K562 (cell line): Measurements from ENCODE around the gene INVS.

ENCODE experiments used
- ARID4B ChIP-seq: sonication (generic); formaldehyde crosslinking; IDR thresholded peaks from 2 replicates; pipeline ENCODE4 v1.8.0; 2022; ENCODE audit warnings: mild to moderate bottlenecking, missing genetic modification reagents
- HMGN3 ChIP-seq: IDR thresholded peaks from 2 replicates; pipeline ENCODE4 v1.6.1; 2011; ENCODE audit warnings: borderline replicate concordance, low read depth, mild to moderate bottlenecking, mixed read lengths, low read length; ENCODE audit not compliant: insufficient read length; ENCODE audit errors: extremely low read depth
- JUND ChIP-seq, 2 experiments: IDR thresholded peaks; 2 replicates in 1 of 2; 3 replicates in 1 of 2; pipeline ENCODE4 v1.6.1; 2011; ENCODE audit warnings: borderline replicate concordance in 2 of 2, low read depth in 2 of 2, low read length in 2 of 2, improper control_type of control experiment in 1 of 2, missing biosample characterization in 1 of 2, missing genetic modification characterization in 1 of 2, missing genetic modification reagents in 1 of 2
- MXI1 ChIP-seq: IDR thresholded peaks from 2 replicates; pipeline ENCODE4 v1.6.1; 2011; ENCODE audit warnings: low read depth, mild to moderate bottlenecking, improper control_type of control experiment, low read length
- PHF8 ChIP-seq: fragments of 200-600 bp; sonication (generic); IDR thresholded peaks from 2 replicates; pipeline ENCODE4 v1.6.1; 2012; ENCODE audit warnings: mixed run types, mild to moderate bottlenecking, inconsistent platforms, low read length, moderate library complexity, borderline replicate concordance
- ZNF146 ChIP-seq: IDR thresholded peaks from one replicate; pipeline ENCODE4 v1.6.1; 2018; ENCODE audit warnings: missing compliant biosample characterization; ENCODE audit not compliant: unreplicated experiment
- TF ChIP-seq, protein P1 (sequence below), 2 experiments: fragments of 450-650 bp; formaldehyde crosslinking in 1 of 2; IDR thresholded peaks; 2 replicates each; pipeline versions ENCODE4 v1.4.0 to v1.6.1; 2014 to 2020; ENCODE audit warnings: mild to moderate bottlenecking in 2 of 2, borderline replicate concordance in 1 of 2, low read depth in 1 of 2

DNA sequence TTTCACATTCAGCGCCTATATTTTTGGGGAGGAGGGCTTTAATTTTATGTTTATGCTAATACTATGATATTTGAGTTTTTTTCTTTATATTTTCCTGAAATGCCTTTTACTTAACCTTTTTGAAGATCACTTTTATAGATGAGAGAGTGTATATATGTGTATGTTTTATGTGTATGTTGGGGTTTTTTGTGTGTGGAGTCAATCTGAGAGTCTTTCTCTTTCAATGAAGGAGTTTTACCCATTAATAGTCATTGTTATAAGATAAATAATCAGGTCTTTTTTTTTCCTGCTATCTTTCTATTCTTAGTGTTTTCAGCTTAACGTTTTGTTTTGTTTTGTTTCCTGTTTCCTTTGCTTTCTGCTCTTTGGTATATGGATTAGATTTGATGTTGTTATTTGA is 141.5 kb downstream of the INVS start:
- no peak for TF ChIP-seq ARID4B (CRISPR knock-in tag)
- no peak for TF ChIP-seq MXI1
- no peak for TF ChIP-seq ZNF146 (CRISPR knock-in tag)
- TF ChIP-seq, protein P1, sequence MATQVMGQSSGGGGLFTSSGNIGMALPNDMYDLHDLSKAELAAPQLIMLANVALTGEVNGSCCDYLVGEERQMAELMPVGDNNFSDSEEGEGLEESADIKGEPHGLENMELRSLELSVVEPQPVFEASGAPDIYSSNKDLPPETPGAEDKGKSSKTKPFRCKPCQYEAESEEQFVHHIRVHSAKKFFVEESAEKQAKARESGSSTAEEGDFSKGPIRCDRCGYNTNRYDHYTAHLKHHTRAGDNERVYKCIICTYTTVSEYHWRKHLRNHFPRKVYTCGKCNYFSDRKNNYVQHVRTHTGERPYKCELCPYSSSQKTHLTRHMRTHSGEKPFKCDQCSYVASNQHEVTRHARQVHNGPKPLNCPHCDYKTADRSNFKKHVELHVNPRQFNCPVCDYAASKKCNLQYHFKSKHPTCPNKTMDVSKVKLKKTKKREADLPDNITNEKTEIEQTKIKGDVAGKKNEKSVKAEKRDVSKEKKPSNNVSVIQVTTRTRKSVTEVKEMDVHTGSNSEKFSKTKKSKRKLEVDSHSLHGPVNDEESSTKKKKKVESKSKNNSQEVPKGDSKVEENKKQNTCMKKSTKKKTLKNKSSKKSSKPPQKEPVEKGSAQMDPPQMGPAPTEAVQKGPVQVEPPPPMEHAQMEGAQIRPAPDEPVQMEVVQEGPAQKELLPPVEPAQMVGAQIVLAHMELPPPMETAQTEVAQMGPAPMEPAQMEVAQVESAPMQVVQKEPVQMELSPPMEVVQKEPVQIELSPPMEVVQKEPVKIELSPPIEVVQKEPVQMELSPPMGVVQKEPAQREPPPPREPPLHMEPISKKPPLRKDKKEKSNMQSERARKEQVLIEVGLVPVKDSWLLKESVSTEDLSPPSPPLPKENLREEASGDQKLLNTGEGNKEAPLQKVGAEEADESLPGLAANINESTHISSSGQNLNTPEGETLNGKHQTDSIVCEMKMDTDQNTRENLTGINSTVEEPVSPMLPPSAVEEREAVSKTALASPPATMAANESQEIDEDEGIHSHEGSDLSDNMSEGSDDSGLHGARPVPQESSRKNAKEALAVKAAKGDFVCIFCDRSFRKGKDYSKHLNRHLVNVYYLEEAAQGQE (IDR thresholded peaks at IDR 0.05; ENCODE audit: borderline replicate concordance) = no peak
- TF ChIP-seq, protein P1 (CRISPR knock-in tag; IDR thresholded peaks at IDR 0.05; ENCODE audit: low read depth) = no peak
- no peak for TF ChIP-seq HMGN3
- TF ChIP-seq PHF8 = no peak
- TF ChIP-seq JUND (IDR thresholded peaks at IDR 0.05; ENCODE audit: borderline replicate concordance, low read depth, low read length) = no peak
- no peak for TF ChIP-seq JUND (tag; IDR thresholded peaks at IDR 0.05; ENCODE audit: borderline replicate concordance, low read depth, low read length)
